Measurements from ENCODE around the gene VENTX.
"Not testable (repeated sequence)": the region's sequence is repeated elsewhere in the genome, so short reads cannot be mapped to it uniquely, and the experiment has no call there.

Gene VENTX

GRCh38 chr10:133229265-133230043 is 8.2 kb upstream of the VENTX start:
- Histone ChIP-seq H3K9me3 (ENCODE audit: control insufficient read depth, low read length) (no peaks in the 10 kb centered on the region), H3K27ac (ENCODE audit: low read depth, low read length, severe bottlenecking) (no peak overlapping the region), H3K36me3 (ENCODE audit: control insufficient read depth, insufficient read depth, low read length) (no peaks in the 10 kb centered on the region), H3K4me3 (ENCODE audit: extremely low read depth, insufficient read depth, low read length, poor library complexity, severe bottlenecking) (no peak overlapping the region), H3K4me1 (ENCODE audit: control insufficient read depth, insufficient read depth, low read length, poor library complexity, severe bottlenecking) (peaks cover 15% of the 10 kb centered on the region)
- WGBS, 2 experiments (ENCODE audit: insufficient coverage in 2 of 2), result 9 to 13% methylated on average over 38 to 56 of the region's 58 CpGs

GRCh38 chr10:133230044-133230361 is 7.7 kb upstream of the VENTX start, which contains the start of gene UTF1:
UTF1 (plus strand) TSS chr10:133230217; CDS start chr10:133230289, 72 bp downstream.
- H3K4me3 ChIP-seq (ENCODE audit: extremely low read depth, insufficient read depth, low read length, poor library complexity, severe bottlenecking), result no peak within 1 kb of the TSS
- H3K9me3 ChIP-seq (ENCODE audit: control insufficient read depth, low read length), result no peaks in the 10 kb centered on the region
- WGBS, 2 experiments (ENCODE audit: insufficient coverage in 2 of 2), result 0 to 1% methylated on average over 18 to 19 of the region's 49 CpGs
- H3K36me3 ChIP-seq (ENCODE audit: control insufficient read depth, insufficient read depth, low read length), result no peaks in the 10 kb centered on the region
- H3K27ac ChIP-seq (ENCODE audit: low read depth, low read length, severe bottlenecking), result no peak within 1 kb of the TSS
- peaks cover 12% of the 10 kb centered on the region for H3K4me1 ChIP-seq (ENCODE audit: control insufficient read depth, insufficient read depth, low read length, poor library complexity, severe bottlenecking)

GRCh38 chr10:133230387-133231195 is 7.1 kb upstream of the VENTX start:
- H3K36me3 ChIP-seq (ENCODE audit: control insufficient read depth, insufficient read depth, low read length), result no peaks in the 10 kb centered on the region
- no peak overlapping the region for H3K4me3 ChIP-seq (ENCODE audit: extremely low read depth, insufficient read depth, low read length, poor library complexity, severe bottlenecking)
- H3K27ac ChIP-seq (ENCODE audit: low read depth, low read length, severe bottlenecking), result no peak overlapping the region
- WGBS, 2 experiments (ENCODE audit: insufficient coverage in 2 of 2), result 1% methylated on average over 68 to 82 of the region's 122 CpGs
- H3K9me3 ChIP-seq (ENCODE audit: control insufficient read depth, low read length), result no peaks in the 10 kb centered on the region
- peaks cover 9% of the 10 kb centered on the region for H3K4me1 ChIP-seq (ENCODE audit: control insufficient read depth, insufficient read depth, low read length, poor library complexity, severe bottlenecking)

- Histone ChIP-seq H3K36me3 (ENCODE audit: control insufficient read depth, insufficient read depth, low read length) (no peaks in the 10 kb centered on the region), H3K9me3 (ENCODE audit: control insufficient read depth, low read length) (no peaks in the 10 kb centered on the region), H3K4me3 (ENCODE audit: extremely low read depth, insufficient read depth, low read length, poor library complexity, severe bottlenecking) (no peak overlapping the region), H3K27ac (ENCODE audit: low read depth, low read length, severe bottlenecking) (no peak overlapping the region), H3K4me1 (ENCODE audit: control insufficient read depth, insufficient read depth, low read length, poor library complexity, severe bottlenecking) (peaks cover 9% of the 10 kb centered on the region)
- WGBS, 2 experiments (ENCODE audit: insufficient coverage in 2 of 2), result 22 to 26% methylated on average over 34 to 38 of the region's 44 CpGs
Observed at GRCh38 chr10:133231244-133231945, 6.3 kb upstream of the VENTX start.

- Histone ChIP-seq H3K4me3 (ENCODE audit: extremely low read depth, insufficient read depth, low read length, poor library complexity, severe bottlenecking) (no peak overlapping the region), H3K9me3 (ENCODE audit: control insufficient read depth, low read length) (no peaks in the 10 kb centered on the region), H3K27ac (ENCODE audit: low read depth, low read length, severe bottlenecking) (no peak overlapping the region), H3K4me1 (ENCODE audit: control insufficient read depth, insufficient read depth, low read length, poor library complexity, severe bottlenecking) (peaks cover 11% of the 10 kb centered on the region), H3K36me3 (ENCODE audit: control insufficient read depth, insufficient read depth, low read length) (no peaks in the 10 kb centered on the region)
- WGBS, 2 experiments (ENCODE audit: insufficient coverage in 2 of 2), result 27 to 35% methylated on average over 8 to 11 of the region's 11 CpGs
Observed at GRCh38 chr10:133231946-133232574, 5.6 kb upstream of the VENTX start.

- not testable (repeated sequence) for H3K4me3 ChIP-seq (ENCODE audit: extremely low read depth, insufficient read depth, low read length, poor library complexity, severe bottlenecking); H3K9me3 ChIP-seq (ENCODE audit: control insufficient read depth, low read length); H3K27ac ChIP-seq (ENCODE audit: low read depth, low read length, severe bottlenecking); H3K36me3 ChIP-seq (ENCODE audit: control insufficient read depth, insufficient read depth, low read length)
- 89% methylated on average over 3 of the region's 10 CpGs; no CpG with 5 or more reads in 1 of the 2 experiments for WGBS, 2 experiments (ENCODE audit: insufficient coverage in 2 of 2)
- peaks cover 19% of the 10 kb centered on the region for H3K4me1 ChIP-seq (ENCODE audit: control insufficient read depth, insufficient read depth, low read length, poor library complexity, severe bottlenecking)
Observed at GRCh38 chr10:133234796-133235195, 2.9 kb upstream of the VENTX start.

GRCh38 chr10:133235265-133235855 is 2.3 kb upstream of the VENTX start:
- H3K4me1 ChIP-seq (ENCODE audit: control insufficient read depth, insufficient read depth, low read length, poor library complexity, severe bottlenecking), result peaks cover 19% of the 10 kb centered on the region
- no peak overlapping the region for H3K4me3 ChIP-seq (ENCODE audit: extremely low read depth, insufficient read depth, low read length, poor library complexity, severe bottlenecking)
- H3K27ac ChIP-seq (ENCODE audit: low read depth, low read length, severe bottlenecking), result no peak overlapping the region
- no peaks in the 10 kb centered on the region for H3K36me3 ChIP-seq (ENCODE audit: control insufficient read depth, insufficient read depth, low read length)
- 9 to 12% methylated on average over 32 to 40 of the region's 48 CpGs for WGBS, 2 experiments (ENCODE audit: insufficient coverage in 2 of 2)
- no peaks in the 10 kb centered on the region for H3K9me3 ChIP-seq (ENCODE audit: control insufficient read depth, low read length)

- no peaks in the 10 kb centered on the region for H3K9me3 ChIP-seq (ENCODE audit: control insufficient read depth, low read length)
- peaks cover 19% of the 10 kb centered on the region for H3K4me1 ChIP-seq (ENCODE audit: control insufficient read depth, insufficient read depth, low read length, poor library complexity, severe bottlenecking)
- H3K4me3 ChIP-seq (ENCODE audit: extremely low read depth, insufficient read depth, low read length, poor library complexity, severe bottlenecking), result peak overlapping the region; percentile 28
- H3K27ac ChIP-seq (ENCODE audit: low read depth, low read length, severe bottlenecking), result no peak overlapping the region
- WGBS, 2 experiments (ENCODE audit: insufficient coverage in 2 of 2), result 3 to 7% methylated on average over 14 of the region's 18 CpGs
- no peaks in the 10 kb centered on the region for H3K36me3 ChIP-seq (ENCODE audit: control insufficient read depth, insufficient read depth, low read length)
Observed at GRCh38 chr10:133235932-133236331, 1.7 kb upstream of the VENTX start.

- H3K4me3 ChIP-seq (ENCODE audit: extremely low read depth, insufficient read depth, low read length, poor library complexity, severe bottlenecking), result peak overlapping the region; percentile 28
- no peak overlapping the region for H3K27ac ChIP-seq (ENCODE audit: low read depth, low read length, severe bottlenecking)
- 1% methylated on average over 88 to 97 of the region's 103 CpGs for WGBS, 2 experiments (ENCODE audit: insufficient coverage in 2 of 2)
- H3K4me1 ChIP-seq (ENCODE audit: control insufficient read depth, insufficient read depth, low read length, poor library complexity, severe bottlenecking), result peaks cover 19% of the 10 kb centered on the region
- no peaks in the 10 kb centered on the region for H3K9me3 ChIP-seq (ENCODE audit: control insufficient read depth, low read length)
- H3K36me3 ChIP-seq (ENCODE audit: control insufficient read depth, insufficient read depth, low read length), result no peaks in the 10 kb centered on the region
Observed at GRCh38 chr10:133236401-133237240, 1.0 kb upstream of the VENTX start.
